HG03159 (cell line): Measurements from ENCODE around the gene SAG.
"Not testable (repeated sequence)": the region's sequence is repeated elsewhere in the genome, so short reads cannot be mapped to it uniquely, and the experiment has no call there.

Experiments
- ATAC-seq: cut with Tn5 transposase; IDR thresholded peaks from one replicate; pipeline ENCODE4 v1.9.1; 2021; ENCODE audit warnings: mild to moderate bottlenecking, moderate library complexity; ENCODE audit not compliant: unreplicated experiment

Gene SAG

DNA sequence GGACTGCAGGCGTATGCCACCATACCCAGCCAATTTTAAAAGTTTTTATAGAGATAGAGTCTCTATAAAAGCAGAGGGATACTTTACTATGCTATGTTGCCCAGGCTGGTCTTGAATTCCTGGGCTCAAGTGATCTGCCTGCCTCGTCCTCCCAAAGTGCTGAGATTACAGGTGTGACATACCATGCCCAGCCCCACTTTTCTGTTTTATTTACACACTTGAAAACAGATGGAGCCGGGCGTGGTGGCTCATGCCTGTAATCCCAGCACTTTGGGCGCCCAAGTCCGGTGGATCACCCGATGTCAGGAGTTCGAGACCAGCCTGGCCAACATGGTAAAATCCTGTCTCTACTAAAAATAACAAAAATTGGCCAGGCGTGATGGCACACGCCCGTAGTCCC is 67.2 kb downstream of the SAG start:
- ATAC-seq: not testable (repeated sequence)

DNA sequence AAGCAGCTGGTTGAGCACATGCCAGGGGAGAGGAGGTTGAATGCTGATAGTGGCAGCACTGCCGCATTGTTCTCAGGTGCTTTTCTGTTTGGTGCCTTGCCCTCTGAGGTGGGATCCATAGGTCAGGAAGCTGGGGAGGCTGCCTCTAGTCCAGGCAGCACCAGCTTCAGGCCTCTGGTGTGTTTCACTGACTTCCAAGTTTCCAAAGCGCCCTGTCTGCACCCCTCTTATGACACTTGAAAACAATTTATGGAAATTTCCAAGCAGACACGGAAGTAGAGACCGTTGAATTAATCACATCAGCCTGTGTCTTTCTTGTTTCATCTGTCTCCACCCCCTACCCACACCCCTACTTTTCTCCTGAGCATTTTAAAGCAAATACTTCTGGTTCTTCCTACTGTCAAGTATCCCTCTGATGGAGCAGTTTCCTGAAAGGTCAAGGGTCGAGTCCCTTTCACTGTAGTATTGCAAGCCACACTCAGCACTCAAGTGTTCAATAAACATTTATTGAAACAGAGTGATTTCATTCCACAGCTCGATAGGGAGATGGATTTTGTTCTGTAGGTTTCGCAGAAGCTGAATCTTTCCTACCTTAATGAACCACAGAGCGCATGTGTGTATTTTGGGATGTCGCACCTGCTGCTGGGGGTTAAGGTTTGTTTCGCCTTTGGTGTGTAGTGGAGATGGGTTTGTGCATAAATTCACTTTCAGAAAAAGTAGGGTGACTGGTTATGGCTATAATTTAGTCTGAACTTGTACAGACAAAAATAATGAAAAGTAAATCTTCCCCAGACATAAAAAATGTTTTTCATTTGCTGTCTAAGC is 68.1 kb downstream of the SAG start:
- no peak for ATAC-seq

DNA sequence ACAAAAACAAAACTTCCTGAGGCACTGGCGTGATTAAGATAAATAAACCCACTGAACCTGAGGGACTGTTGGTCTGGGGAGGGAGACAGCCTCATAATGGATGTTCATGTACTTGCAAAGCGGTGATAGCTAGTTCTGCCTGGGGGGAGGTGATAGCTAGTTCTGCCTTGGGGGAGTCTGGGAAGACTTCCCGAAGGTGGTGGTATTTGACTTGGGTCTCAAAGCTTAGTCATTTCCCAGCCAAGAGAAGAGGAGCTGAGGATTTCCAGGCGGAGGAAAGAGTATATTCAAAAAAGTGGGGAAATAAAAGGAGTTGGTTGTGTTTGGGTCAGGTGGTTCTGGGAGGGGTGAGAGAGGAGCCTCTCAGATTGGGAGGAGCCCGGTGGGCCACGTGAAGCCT is 71.4 kb downstream of the SAG start:
- no peak for ATAC-seq

DNA sequence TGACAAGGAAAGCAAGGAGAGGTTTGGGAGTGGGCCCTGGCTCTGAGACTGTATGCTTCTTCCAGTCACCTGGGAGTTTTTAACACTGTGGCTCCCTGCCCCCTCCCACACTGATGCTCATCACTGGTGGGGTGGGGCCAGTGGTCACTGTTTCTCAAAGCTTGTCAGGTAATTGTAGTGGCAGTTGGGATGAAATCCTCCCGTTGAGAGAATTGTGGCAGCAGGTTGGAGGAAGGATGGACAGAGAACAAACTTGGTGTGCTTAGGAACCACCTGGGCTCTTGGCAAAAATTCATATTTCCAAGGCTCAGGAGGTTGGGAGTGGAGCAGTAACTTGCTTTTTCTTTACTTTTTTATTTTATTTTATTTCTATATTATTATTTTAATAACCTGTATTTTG is 71.8 kb downstream of the SAG start:
- no peak for ATAC-seq

DNA sequence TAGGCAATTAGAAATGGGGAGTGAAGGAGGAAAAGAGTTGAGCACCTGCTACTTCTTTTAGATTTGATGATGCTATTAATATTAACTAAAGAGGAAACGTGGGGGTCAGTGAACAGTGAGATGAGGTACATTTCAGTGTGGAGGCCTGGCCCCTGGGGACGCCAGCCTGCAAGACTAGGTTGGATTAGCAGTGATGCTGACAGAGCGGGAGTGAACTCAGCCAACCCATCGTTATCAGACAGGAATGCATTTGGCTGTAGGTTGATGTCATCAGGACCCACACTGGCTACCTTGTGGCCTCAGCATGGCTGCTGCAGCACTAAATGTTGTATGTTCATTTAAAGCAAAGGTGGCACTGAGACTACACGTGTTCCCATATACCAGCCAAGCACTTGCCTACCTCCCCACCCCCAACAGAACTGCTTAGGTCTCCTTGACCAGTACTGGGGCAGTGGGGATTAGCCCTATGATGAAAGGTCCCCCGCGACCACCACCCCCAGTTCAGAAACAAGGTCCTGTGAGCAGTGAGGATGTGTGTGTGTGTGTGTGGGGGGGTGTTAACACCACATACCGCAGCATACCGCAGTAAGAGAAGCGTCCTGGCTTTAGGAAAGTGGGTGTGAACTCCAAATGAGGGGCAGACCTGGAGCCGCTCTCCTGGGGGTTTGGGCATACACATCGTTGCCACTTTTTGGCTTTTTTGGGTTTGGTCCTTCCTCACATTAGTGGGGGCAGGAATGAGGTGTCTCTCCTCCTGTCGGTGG is 72.7 kb downstream of the SAG start:
- no peak for ATAC-seq

DNA sequence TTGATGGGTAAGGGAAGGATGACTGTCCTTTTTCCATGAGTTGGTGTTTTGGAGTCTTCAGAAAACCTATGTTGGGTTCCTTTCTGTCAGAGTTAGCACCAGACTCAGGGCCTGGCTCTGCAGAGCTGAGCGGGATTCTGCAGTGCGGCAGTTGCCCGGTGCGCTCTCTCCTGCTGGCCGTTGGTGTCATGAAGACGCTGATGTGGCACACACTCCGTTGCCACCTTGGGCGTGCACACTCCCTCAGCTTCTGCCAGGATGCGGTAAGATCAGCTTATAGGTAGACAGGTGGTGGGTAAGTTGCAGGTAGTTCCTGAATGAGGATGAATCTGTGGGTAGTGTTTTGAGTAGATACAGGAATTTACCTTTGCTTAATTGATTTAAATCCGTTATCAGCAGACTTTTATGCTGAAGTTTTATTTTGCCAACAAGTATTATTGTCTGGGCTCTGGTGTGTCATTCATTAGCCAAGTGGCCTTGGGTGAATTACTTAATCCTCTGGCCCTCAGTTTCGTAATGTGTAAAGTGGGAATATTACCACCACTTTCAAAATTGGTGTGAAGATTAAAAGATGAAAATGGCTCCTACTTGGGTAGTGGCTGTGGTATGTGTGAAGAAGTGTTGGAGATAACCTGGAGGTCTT is 73.5 kb downstream of the SAG start:
- no peak for ATAC-seq

DNA sequence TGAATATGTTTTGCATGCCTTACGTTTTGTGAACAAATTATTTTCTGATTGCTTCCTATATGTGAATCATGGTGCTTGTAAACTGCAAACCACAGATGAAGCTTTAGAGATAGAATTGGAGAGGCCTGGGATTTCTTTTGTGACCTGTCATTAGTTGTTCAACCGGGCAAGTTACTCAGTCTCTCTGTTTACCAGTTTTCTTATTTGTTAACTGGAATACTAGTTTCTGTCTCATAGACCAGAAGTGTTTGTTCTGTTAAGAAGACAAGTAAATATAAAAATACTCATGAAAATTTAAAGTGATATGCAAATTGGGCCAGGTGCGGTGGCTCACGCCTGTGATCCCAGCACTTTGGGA is 74.0 kb downstream of the SAG start:
- ATAC-seq: no peak

DNA sequence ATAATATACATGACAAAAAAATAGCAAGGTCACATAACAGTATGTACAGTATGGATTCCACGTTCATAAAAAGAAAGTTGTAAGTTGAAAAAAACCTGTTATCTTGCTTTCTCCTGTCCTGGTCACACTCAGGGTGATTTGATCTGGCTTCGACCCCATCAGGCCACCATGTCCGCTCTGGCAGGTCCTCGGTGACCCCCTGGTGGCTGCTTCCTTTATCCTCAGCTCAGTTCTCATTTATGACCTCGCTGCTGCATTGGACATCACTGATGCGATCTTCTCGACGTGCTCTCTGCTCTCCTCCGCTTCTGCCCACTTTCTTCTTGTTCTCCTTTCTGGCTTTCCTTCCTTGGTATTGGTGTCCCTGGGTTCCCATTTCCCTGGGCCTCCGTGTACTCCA is 76.4 kb downstream of the SAG start:
- no peak for ATAC-seq

DNA sequence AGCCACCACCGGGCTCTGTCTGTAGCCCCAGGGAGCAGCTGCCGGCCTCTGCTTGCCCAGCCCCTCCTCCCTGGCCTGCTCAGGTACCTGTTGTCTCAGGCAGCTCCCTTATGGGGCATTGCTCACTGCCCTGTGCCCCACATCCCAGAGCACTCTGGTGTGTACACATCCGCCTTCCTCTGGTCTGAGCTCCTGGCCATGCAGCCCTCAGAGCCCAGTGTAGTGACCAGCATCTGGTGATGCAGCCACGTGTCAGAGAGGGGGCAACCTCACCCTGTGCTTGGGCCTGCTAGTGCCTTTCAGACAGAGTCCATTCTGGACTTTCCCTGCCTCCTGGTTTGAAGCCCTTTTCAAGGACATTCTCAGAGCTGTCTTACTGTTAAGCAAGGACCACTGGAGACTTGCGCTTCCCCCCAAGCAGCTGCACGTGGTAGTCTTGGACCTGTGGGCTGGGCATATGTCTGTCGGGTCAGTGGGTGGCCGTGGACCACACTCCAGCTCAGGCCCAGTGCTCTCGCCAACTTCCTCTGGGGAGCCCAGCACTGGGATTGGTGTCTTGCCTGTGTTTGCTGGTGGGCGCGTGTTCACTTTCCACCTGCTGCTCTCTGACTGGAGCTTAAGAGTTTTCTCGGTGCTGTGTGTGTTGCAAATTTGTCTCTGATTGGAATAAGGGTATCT is 77.3 kb downstream of the SAG start:
- peak; percentile 15 for ATAC-seq

DNA sequence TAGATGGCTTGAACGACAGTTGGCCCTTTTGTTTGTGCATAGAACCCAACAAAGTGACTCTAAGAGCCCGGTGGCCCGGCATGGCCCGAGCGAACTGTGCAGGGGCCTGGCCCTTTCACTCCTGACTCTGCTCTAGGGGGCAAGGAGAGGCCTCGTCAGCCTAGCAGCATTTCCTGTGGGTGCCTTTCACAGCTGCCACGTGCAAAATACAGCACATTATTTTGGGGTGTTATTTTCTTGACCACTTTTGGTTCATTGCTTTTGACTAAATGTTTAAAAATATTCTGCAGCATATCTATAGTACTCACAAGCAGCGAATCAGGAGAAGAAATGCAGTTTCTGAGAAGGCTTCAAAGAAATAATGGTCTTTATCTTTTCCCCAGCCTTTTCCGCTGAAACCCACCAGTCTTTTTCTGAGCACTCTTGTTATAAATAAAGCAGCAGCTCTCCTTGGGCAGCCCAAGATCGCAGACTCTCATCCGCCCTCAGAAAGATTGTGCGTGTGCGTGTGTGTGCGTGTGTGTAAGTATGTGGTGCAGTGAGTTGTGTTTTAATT is 78.0 kb downstream of the SAG start:
- peak; percentile 61 for ATAC-seq

DNA sequence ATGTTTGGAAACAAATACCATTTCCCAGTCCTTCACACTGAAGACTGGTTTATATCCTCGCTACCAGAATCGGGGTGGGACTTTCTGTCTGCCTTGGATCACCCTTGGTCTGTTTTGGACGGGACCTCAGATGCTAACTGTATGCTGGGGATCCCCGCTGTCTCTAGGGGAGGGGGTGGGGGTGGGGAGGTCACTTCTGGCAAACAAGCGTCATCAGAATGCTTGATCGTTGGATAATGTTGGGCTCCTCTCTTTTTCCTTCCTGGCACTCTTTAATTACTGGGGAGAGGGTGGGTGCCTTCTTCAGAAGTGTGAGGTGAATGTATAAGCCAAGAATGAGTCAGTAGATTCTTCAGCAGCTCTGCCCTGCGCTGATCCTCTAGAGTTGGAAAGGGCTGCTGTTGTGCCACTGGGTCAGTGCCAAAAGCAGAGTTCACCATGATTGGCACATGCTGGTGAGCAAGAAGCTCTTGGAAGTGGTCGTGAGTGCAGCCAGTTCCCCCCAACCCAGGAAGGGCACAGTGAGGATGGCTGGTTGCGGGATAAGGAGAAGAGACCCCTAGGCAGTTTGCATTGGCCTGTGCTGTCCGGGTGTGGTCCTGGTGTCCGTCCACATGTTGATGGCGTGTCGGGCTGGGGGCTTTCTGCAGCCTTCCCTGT is 78.9 kb downstream of the SAG start:
- no peak for ATAC-seq

DNA sequence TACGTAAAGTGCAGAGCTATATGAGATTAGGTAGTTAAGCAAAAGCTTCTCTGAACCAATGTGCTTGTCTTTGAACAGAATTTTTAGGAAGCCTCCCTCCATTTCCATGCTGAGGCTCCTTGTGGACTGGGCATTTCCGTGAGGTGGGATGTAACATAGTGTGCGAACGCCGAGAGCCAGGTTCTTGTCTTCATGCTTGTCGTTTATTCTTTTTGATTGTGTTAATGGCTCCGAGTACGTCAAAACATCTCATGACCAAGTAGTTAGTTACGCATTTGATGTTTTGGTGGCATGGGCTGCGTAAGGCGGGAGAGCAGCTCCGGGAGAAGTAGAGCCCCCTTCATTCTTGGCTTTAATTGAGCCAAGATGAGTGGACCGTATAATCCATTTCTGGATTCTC is 79.6 kb downstream of the SAG start:
- ATAC-seq: no peak

DNA sequence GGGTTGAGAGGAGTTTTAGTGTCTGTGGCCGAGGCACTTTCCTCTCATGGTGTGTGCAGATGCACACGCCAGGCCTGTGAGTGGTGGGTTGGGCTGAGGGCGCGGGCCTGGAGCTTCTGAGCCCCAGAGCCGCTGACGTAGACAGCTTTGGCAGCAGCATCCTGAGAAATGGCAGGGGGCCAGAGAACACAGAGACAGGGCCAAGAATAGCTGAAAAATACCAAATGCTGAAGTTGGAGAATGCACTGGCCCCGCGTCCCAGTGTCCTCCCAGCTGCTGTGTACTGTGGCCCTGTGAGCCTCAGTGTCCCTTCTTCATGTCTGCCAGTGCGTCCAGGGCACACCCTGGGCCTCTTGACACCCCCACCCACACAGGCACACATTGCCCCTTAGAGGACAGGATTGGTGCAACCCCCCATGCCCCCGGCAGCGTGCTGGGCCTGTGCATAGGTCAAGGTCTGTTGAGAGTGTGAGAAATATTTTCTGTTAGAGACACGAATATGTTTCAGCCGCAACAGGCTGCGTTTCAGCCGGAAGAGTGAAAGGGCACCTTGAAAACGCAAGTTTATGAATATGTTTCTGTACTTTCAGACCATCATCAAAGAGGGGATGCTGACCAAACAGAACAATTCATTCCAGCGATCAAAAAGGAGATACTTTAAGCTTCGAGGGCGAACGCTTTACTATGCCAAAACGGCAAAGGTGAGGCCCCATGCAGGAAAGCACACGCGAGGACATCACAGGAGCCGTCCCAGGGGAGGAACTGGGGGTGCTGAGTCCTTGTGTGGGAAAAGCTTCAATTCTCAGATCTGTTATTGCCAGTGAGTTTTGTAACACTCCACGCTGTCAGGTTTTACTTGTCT is 80.3 kb downstream of the SAG start:
- no peak for ATAC-seq

DNA sequence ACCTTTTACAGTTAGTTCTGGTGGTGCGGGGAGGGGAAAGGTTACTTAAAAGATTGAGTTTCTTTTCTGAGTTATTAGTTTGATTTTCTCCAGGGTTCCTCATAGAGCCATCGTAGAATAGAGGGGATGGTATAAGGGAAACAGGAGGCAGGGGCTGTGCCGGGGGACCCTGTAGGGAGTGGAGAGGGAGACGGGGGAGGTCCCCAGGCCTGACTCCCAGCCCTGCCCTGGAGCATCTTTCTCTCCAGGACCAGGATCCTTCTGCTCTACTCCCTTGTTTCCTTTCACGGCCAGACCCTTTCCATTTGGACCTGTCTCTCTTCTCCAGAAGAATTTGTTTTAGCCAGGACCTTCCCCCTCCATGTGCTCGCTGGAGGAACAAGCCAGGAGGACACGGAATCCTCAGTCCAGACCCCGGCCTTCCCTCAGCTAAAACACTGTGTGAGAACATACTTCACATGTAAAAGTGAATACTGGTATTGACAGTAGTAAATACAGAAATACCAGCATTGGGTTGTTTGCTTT is 82.0 kb downstream of the SAG start:
- no peak for ATAC-seq

DNA sequence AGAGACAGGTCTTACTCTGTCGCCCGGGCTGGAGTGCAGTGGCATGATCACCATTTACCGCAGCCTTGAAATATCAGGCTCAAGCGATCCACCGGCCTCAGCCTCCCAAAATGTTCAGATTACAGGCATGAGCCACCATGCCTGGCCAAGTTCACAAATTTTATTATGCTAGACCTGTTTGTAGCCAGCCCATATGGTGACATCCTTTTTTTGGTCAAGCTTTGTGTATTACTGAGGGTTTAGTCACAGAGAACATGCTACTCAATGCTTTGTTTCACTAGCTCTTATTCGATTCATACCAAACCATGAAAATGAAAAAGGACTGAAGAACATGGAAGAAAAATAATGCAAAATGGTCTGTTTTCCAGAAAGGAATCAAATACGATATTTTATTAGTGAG is 88.1 kb downstream of the SAG start:
- ATAC-seq: no peak
